ENCODE data around the gene MASTL.
"Not testable (repeated sequence)": the region's sequence is repeated elsewhere in the genome, so short reads cannot be mapped to it uniquely, and the experiment has no call there.

The MASTL gene

DNA sequence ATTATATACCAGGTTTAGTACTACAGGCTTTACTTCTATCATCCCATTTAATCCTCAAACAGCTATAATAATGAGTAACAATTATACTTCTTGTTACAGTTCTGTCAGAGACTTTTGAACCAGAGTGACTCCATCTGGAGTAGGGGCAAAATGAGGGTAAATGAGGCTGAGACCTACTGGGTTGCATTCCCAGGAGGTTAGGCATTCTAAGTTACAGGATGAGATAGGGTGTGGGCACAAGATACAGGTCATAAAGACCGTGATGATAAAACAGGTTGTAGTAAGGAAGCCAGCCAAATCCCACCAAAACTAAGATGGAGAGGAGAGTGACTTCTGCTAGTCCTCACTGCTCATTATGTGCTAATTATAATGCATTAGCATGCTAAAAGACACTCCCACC lies 4.9 kb upstream of the MASTL start:
- TF ChIP-seq, protein P1, sequence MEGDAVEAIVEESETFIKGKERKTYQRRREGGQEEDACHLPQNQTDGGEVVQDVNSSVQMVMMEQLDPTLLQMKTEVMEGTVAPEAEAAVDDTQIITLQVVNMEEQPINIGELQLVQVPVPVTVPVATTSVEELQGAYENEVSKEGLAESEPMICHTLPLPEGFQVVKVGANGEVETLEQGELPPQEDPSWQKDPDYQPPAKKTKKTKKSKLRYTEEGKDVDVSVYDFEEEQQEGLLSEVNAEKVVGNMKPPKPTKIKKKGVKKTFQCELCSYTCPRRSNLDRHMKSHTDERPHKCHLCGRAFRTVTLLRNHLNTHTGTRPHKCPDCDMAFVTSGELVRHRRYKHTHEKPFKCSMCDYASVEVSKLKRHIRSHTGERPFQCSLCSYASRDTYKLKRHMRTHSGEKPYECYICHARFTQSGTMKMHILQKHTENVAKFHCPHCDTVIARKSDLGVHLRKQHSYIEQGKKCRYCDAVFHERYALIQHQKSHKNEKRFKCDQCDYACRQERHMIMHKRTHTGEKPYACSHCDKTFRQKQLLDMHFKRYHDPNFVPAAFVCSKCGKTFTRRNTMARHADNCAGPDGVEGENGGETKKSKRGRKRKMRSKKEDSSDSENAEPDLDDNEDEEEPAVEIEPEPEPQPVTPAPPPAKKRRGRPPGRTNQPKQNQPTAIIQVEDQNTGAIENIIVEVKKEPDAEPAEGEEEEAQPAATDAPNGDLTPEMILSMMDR (IDR thresholded peaks at IDR 0.05; ENCODE audit: extremely low read depth, missing control alignments): no peak
- no peak for DNase-seq (ENCODE audit: low spot score)

DNA sequence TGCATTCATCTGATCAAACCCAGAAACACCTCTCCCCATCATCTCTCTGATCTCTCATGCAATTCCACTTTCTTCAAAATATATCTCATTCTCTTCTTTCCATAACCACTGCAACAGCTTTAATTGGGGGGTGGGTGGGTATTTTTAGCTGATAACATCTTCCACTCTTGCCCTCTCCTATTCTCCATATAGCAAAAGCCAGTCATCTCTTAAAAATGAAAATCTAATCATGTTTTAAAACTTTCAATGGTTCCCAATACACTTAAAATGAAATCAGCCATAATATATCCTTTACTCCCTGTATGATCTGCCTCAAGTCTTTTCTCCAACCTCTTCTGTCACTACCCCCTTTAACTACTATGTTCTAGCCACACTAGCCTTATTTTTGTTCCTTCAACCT lies 2.5 kb upstream of the MASTL start:
- TF ChIP-seq, protein P1 (IDR thresholded peaks at IDR 0.05; ENCODE audit: extremely low read depth, missing control alignments): no peak
- DNase-seq (ENCODE audit: low spot score): no peak

DNA sequence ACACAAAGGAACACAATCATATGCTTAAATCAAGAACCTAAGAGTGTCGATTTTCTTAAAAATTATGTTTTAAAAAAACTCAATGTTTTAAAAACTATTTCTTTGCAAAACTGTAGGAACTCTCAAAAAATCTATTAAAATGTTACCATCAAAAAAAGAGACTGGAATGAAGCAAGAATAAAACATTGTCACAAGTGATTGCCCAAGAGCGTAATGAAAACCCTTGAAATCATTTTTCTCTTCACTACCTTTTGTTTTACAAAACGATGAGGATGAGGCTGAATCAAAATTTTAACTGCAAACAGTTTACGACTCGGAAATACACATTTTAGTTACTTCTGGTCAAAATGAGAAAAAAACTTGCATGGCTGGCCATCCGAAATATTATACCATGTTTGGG lies 1.8 kb upstream of the MASTL start:
- TF ChIP-seq, protein P1 (IDR thresholded peaks at IDR 0.05; ENCODE audit: extremely low read depth, missing control alignments): no peak
- no peak for DNase-seq (ENCODE audit: low spot score)

DNA sequence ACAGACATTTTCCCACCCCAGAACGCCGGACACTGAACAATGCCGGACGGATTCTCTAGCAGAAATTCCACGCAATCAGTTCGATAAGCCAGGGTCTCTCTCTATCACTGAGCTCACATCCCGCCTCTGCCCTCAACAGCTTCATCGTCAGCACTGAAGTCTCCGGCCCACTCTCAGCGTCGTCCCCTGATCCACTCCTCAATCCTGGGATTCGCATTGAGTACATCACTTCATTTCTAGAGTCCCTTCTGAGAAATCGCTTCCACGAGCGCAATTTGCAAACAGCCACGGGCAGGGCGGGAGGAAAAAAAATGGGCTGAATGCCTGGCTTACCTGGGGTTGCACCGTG lies 1.3 kb upstream of the MASTL start:
- DNase-seq (ENCODE audit: low spot score): no peak
- TF ChIP-seq, protein P1 (IDR thresholded peaks at IDR 0.05; ENCODE audit: extremely low read depth, missing control alignments): no peak

DNA sequence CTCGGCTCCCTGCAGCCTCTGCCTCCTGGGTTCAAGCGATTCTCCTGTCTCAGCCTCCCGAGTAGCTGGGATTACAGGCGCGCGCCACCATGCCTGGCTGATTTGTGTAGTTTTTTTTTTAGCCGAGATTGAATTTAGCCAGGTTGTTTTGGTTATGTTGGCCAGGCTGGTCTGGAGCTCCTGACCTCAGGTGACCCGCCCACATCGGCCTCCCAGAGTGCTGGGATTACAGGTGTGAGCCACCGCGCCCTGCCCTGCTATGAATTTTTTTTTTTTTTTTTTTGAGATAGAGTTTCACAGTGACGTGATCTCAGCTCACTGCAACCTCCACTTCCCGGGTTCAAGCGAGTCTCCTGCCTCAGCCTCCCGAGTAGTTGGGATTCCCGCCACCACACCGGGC lies 1.4 kb downstream of the MASTL start:
- DNase-seq (ENCODE audit: low spot score): not testable (repeated sequence)

DNA sequence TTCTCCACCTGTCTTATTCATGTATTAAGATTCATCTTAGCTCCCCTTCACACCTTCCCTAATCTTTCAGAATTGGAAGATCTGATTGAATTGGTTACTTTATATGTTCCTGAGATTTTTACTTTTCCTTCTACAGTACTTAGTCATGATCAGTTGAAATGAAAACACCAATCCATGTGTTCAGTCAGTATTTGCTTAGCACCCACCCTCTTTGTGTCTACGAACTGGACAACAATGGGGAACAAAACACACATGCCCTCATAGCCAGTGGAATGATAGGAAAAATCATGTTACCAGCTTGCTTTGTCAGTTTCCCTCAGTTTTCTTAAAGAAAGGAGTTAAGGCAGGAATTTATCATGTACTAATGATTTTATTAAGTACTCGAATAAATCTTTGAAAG lies 2.0 kb downstream of the MASTL start:
- TF ChIP-seq, protein P1 (IDR thresholded peaks at IDR 0.05; ENCODE audit: extremely low read depth, missing control alignments): no peak
- DNase-seq (ENCODE audit: low spot score): no peak

DNA sequence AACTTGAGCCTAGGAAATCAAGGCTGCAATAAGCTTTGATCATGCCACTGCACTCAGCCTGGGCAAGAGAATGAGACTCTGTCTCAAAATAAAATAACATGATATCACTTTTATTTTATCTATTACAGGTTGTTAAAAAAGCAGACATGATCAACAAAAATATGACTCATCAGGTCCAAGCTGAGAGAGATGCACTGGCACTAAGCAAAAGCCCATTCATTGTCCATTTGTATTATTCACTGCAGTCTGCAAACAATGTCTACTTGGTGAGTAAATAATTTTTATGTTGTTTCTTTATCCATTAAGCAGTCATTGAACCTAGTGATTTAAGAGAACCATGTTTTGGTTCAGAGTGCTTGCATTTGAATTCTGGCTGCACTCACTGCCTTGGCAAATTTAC lies 3.3 kb downstream of the MASTL start:
- DNase-seq (ENCODE audit: low spot score): no peak
- TF ChIP-seq, protein P1 (IDR thresholded peaks at IDR 0.05; ENCODE audit: extremely low read depth, missing control alignments): no peak

DNA sequence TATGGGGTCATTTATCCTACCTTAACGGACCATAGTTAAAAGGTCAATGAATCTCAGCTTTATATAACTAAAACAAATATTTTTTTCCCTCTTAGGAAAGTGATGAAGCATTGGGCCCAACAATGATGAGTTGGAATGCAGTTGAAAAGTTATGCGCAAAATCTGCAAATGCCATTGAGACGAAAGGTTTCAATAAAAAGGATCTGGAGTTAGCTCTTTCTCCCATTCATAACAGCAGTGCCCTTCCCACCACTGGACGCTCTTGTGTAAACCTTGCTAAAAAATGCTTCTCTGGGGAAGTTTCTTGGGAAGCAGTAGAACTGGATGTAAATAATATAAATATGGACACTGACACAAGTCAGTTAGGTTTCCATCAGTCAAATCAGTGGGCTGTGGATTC lies 14.7 kb downstream of the MASTL start:
- TF ChIP-seq, protein P1 (IDR thresholded peaks at IDR 0.05; ENCODE audit: extremely low read depth, missing control alignments): no peak
- no peak for DNase-seq (ENCODE audit: low spot score)
